ENCODE measurements around the gene ANGPTL8.

ANGPTL8 gene

DNA sequence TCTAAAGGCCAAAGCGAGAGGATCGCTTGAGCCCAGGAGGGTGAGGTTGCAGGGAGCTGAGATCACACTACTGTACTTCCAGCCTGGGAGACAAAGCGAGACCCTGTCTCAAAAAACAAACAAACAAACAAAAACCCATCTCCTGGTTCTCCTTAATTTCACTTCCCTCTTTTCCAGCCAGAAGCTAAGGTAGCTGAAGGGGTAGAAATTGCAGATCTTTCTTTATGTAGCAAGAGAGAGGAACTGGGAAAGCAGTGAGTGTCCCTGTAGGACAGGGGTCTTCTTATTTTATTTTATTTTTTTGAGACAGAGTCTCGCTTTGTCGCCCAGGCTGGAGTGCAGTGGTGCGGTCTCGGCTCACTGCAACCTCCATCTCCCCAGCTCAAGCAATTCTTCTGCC lies 52.0 kb downstream of the ANGPTL8 start:
- TF ChIP-seq BACH2 (CRISPR knock-in tag; IDR thresholded peaks at IDR 0.05; ENCODE audit: borderline replicate concordance), result no peak
- TF ChIP-seq ARNTL (CRISPR knock-in tag; IDR thresholded peaks at IDR 0.05; ENCODE audit: borderline replicate concordance, low read depth), result no peak
- no peak for TF ChIP-seq ZC3H10 (CRISPR knock-in tag; IDR thresholded peaks at IDR 0.05)
- TF ChIP-seq, protein P1, sequence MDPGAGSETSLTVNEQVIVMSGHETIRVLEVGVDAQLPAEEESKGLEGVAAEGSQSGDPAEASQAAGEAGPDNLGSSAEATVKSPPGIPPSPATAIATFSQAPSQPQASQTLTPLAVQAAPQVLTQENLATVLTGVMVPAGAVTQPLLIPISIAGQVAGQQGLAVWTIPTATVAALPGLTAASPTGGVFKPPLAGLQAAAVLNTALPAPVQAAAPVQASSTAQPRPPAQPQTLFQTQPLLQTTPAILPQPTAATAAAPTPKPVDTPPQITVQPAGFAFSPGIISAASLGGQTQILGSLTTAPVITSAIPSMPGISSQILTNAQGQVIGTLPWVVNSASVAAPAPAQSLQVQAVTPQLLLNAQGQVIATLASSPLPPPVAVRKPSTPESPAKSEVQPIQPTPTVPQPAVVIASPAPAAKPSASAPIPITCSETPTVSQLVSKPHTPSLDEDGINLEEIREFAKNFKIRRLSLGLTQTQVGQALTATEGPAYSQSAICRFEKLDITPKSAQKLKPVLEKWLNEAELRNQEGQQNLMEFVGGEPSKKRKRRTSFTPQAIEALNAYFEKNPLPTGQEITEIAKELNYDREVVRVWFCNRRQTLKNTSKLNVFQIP (CRISPR knock-in tag; IDR thresholded peaks at IDR 0.05; ENCODE audit: borderline replicate concordance, low read depth), result no peak
- ATAC-seq, result no peak

Measured in SK-N-SH treated with all-trans-retinoic acid at 6 μM for 48 hours (cell line).